H1 (cell line): ENCODE data around the gene TMEM135. TPM values are rescaled to one million over a fixed set of nuclear protein-coding genes. Genes with fewer than 3 reads are reported as not detected.

Experiments used
- CBX5 ChIP-seq: fragments of 300-800, 300-1000 bp; sonication (generic); IDR thresholded peaks from 2 replicates; pipeline ENCODE4 v1.7.1; 2016; ENCODE audit warnings: antibody characterized with exemption, low read length, low read depth
- EP300 ChIP-seq, 2 experiments: IDR thresholded peaks; 1 replicate in 1 of 2; 2 replicates in 1 of 2; pipeline ENCODE4 v1.6.1; 2011 to 2012; ENCODE audit warnings: low read depth in 2 of 2, low read length in 2 of 2, mild to moderate bottlenecking in 2 of 2, borderline replicate concordance in 1 of 2, inconsistent platforms in 1 of 2, moderate library complexity in 1 of 2
- EZH2 ChIP-seq: fragments of 200-600 bp; sonication (generic); IDR thresholded peaks from 2 replicates; pipeline ENCODE4 v1.7.1; 2012; ENCODE audit warnings: low read depth, mild to moderate bottlenecking, moderate library complexity, low read length, inconsistent platforms; ENCODE audit not compliant: severe bottlenecking
- FOSL1 ChIP-seq: IDR thresholded peaks from 2 replicates; pipeline ENCODE4 v1.6.1; 2011; ENCODE audit warnings: mild to moderate bottlenecking, low read depth, low read length, moderate library complexity; ENCODE audit not compliant: insufficient read depth
- MAFK ChIP-seq: IDR thresholded peaks from 2 replicates; pipeline ENCODE4 v1.6.1; 2012; ENCODE audit warnings: low read depth, mild to moderate bottlenecking, improper control_type of control experiment, low read length
- NRF1 ChIP-seq: IDR thresholded peaks from 2 replicates; pipeline ENCODE4 v1.6.1; 2011; ENCODE audit warnings: mild to moderate bottlenecking, low read depth, low read length, improper control_type of control experiment
- TBP ChIP-seq: IDR thresholded peaks from 2 replicates; pipeline ENCODE4 v1.6.1; 2011; ENCODE audit warnings: low read depth, low read length, improper control_type of control experiment
- polyA plus RNA-seq, 7 experiments: library from polyadenylated mRNA; depleted of rRNA in 3 of 7; stranded (reverse) in 5 of 7; unstranded in 2 of 7; fragments of >200 nt in 5 of 7; fragments of 200-250 nt in 2 of 7; gene quantifications; 1 replicate in 5 of 7; 2 replicates in 1 of 7; 4 replicates in 1 of 7; pipeline versions ENCODE4 v1.2.1 to v1.2.3, GENCODE V29; 2011 to 2013; ENCODE audit warnings: missing spikeins in 2 of 7, mixed read lengths in 2 of 7
- total RNA-seq: library from RNA; stranded (reverse); fragmentation: NEBNext Ultra II Directional; extraction: Animal tissue kit (Norgen Biotek cat#: 25700); gene quantifications from 2 replicates; pipeline ENCODE4 v1.2.1, GENCODE V29; 2021

Gene TMEM135
- total and polyA plus RNA-seq, 2 of the 8 experiments (the other 6 are each of a cell fraction or from before 2014, with no cell fraction given): 9.3 to 31.3 TPM

DNA sequence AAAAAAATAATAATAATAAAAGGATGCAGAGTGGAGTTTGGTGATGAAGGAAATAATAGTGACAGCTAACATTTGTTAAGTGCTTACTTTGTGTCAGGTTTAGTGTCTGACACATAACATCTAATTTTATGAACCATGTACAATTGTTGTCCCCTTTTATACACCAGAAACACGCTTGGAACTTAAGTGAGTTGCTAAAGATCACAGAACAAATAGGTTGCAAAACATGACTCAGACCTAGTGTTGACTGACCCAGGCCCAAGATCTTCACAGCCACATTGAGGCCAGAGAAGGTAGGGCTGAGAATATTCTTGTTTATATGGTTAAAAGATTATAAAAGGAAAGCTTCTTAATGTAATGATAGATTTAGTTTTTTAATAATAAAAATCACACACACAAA lies 25.6 kb upstream of the TMEM135 start (continued):
- TF ChIP-seq CBX5 (no peak), EP300 (IDR thresholded peaks at IDR 0.05; ENCODE audit: borderline replicate concordance in 1 of 2, low read depth in 2 of 2, low read length in 2 of 2) (no peak), FOSL1 (no peak), TBP (no peak), EZH2 (no peak), MAFK (no peak), NRF1 (no peak)
